Measurements from ENCODE around the gene SLC2A13.

- TF ChIP-seq CTCF (IDR thresholded peaks at IDR 0.05) (peak in 1 of 7 experiments; percentile 5), POLR2A (IDR thresholded peaks at IDR 0.05) (no peak)
Observed at GRCh38 chr12:40033242-40033630, 72.6 kb downstream of the SLC2A13 start.

Measured in body of pancreas (tissue), 4 donors.